ENCODE data around the gene TSPAN3. TPM values are rescaled to one million over a fixed set of nuclear protein-coding genes. Genes with fewer than 3 reads are reported as not detected.

The TSPAN3 gene
- 337 and 352 TPM in 2 replicates for total RNA-seq
- long read RNA-seq, full-length matches to known transcripts, result 1,052 of 1,071 reads
- long read RNA-seq, partial matches to known transcripts, result 7 of 1,071 reads
- long read RNA-seq, other reads (novel, unspliced or antisense), result 12 of 1,071 reads

GRCh38 chr15:77070495-77071304, at the start of gene TSPAN3:
TSS of gene TSPAN3 (minus strand) at chr15:77071109. CDS start at chr15:77070954, 155 bp downstream.
- peak; percentile 95 for DNase-seq (ENCODE audit: low spot score, unreplicated experiment)
- H3K4me1 Mint-ChIP-seq (ENCODE audit: low read depth), result peaks cover 29% of the 10 kb centered on the region
- no peak for TF ChIP-seq CTCF (IDR thresholded peaks at IDR 0.05; ENCODE audit: unreplicated experiment)
- peaks cover 5% of the 10 kb centered on the region for H3K36me3 Mint-ChIP-seq (ENCODE audit: insufficient read depth)
- H3K4me3 Mint-ChIP-seq (ENCODE audit: low read depth), result peak within 1 kb of the TSS; percentile 92
- peaks cover 3% of the 10 kb centered on the region for H3K27me3 Mint-ChIP-seq
- no peaks in the 10 kb centered on the region for H3K9me3 Mint-ChIP-seq (ENCODE audit: low read depth)
- H3K27ac Mint-ChIP-seq, result peak within 1 kb of the TSS; percentile 92

GRCh38 chr15:77120576-77120975, 49.7 kb upstream of the TSPAN3 start:
- Mint-ChIP-seq H3K9me3 (ENCODE audit: low read depth) (no peaks in the 10 kb centered on the region), H3K4me1 (ENCODE audit: low read depth) (no peaks in the 10 kb centered on the region), H3K4me3 (ENCODE audit: low read depth) (no peak overlapping the region), H3K27ac (no peak overlapping the region), H3K27me3 (no peaks in the 10 kb centered on the region), H3K36me3 (ENCODE audit: insufficient read depth) (no peaks in the 10 kb centered on the region)
- DNase-seq (ENCODE audit: low spot score, unreplicated experiment), result no peak
- no peak for TF ChIP-seq CTCF (IDR thresholded peaks at IDR 0.05; ENCODE audit: unreplicated experiment)

- H3K4me1 Mint-ChIP-seq (ENCODE audit: low read depth), result no peaks in the 10 kb centered on the region
- H3K27me3 Mint-ChIP-seq, result no peaks in the 10 kb centered on the region
- TF ChIP-seq CTCF (IDR thresholded peaks at IDR 0.05; ENCODE audit: unreplicated experiment), result no peak
- no peaks in the 10 kb centered on the region for H3K36me3 Mint-ChIP-seq (ENCODE audit: insufficient read depth)
- H3K9me3 Mint-ChIP-seq (ENCODE audit: low read depth), result no peaks in the 10 kb centered on the region
- DNase-seq (ENCODE audit: low spot score, unreplicated experiment), result no peak
- no peak overlapping the region for H3K27ac Mint-ChIP-seq
- H3K4me3 Mint-ChIP-seq (ENCODE audit: low read depth), result no peak overlapping the region
Measured at GRCh38 chr15:77119446-77119845, 48.5 kb upstream of the TSPAN3 start.

GRCh38 chr15:77118882-77119321, 48.0 kb upstream of the TSPAN3 start:
- H3K4me1 Mint-ChIP-seq (ENCODE audit: low read depth), result no peaks in the 10 kb centered on the region
- DNase-seq (ENCODE audit: low spot score, unreplicated experiment), result no peak
- no peaks in the 10 kb centered on the region for H3K27me3 Mint-ChIP-seq
- H3K4me3 Mint-ChIP-seq (ENCODE audit: low read depth), result no peak overlapping the region
- peak; percentile 87 for TF ChIP-seq CTCF (IDR thresholded peaks at IDR 0.05; ENCODE audit: unreplicated experiment)
- H3K36me3 Mint-ChIP-seq (ENCODE audit: insufficient read depth), result peaks cover under 1% of the 10 kb centered on the region
- no peaks in the 10 kb centered on the region for H3K9me3 Mint-ChIP-seq (ENCODE audit: low read depth)
- H3K27ac Mint-ChIP-seq, result no peak overlapping the region

GRCh38 chr15:77115179-77115578, 44.3 kb upstream of the TSPAN3 start:
- no peak for TF ChIP-seq CTCF (IDR thresholded peaks at IDR 0.05; ENCODE audit: unreplicated experiment)
- H3K27ac Mint-ChIP-seq, result no peak overlapping the region
- H3K9me3 Mint-ChIP-seq (ENCODE audit: low read depth), result no peaks in the 10 kb centered on the region
- H3K4me1 Mint-ChIP-seq (ENCODE audit: low read depth), result no peaks in the 10 kb centered on the region
- DNase-seq (ENCODE audit: low spot score, unreplicated experiment), result no peak
- H3K27me3 Mint-ChIP-seq, result no peaks in the 10 kb centered on the region
- peaks cover 3% of the 10 kb centered on the region for H3K36me3 Mint-ChIP-seq (ENCODE audit: insufficient read depth)
- H3K4me3 Mint-ChIP-seq (ENCODE audit: low read depth), result no peak overlapping the region
